ENCODE results near the gene CLDN6. TPM values are rescaled to one million over a fixed set of nuclear protein-coding genes. Genes with fewer than 3 reads are reported as not detected.

CLDN6 gene
- total RNA-seq, 1 donor from 2014 or later, result 31.1 TPM

DNA sequence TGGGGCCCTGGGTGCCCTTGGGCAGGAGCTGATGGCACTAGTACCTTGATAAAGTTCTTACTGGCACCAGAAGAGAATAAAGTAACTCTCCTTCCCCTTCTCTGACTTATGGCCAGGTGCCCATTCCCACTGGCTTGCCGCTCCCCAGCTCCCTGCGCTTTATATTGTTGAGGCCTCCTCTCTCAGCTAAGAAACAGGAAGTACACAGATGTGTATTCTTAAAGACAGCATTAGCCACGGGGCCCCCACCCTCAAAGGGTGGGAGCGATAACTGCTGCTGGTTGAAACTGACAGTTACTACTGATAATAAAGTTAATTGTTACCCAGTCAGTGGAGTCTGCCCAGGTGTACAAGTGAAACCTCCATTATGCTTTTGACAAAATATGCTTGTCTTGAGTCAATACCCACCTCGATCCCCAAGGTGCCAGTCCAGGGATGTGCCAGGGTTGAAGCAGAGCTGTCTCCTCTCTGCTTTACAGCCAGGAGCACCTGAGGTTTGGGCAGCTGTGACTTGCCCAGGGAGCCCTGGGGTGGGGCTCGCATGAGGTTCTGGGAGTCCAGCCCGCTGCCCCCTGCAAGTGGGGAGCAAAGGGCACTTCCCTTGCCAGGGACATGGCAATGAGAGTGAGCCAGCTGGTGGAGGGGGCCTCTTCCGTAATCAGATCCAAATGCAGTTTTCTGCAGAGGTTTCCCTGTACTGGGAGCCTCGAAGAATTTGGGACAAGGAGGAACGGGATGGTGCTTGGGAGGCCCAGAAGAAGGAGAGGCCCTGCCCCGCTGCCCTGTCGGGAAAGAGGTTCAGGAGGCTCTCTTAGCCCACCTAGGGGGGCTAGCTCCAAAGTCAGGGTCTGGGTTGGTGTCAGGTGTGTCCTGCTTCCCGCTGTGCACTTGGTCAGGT lies 10.7 kb downstream of the CLDN6 start:
- TF ChIP-seq, protein P1, sequence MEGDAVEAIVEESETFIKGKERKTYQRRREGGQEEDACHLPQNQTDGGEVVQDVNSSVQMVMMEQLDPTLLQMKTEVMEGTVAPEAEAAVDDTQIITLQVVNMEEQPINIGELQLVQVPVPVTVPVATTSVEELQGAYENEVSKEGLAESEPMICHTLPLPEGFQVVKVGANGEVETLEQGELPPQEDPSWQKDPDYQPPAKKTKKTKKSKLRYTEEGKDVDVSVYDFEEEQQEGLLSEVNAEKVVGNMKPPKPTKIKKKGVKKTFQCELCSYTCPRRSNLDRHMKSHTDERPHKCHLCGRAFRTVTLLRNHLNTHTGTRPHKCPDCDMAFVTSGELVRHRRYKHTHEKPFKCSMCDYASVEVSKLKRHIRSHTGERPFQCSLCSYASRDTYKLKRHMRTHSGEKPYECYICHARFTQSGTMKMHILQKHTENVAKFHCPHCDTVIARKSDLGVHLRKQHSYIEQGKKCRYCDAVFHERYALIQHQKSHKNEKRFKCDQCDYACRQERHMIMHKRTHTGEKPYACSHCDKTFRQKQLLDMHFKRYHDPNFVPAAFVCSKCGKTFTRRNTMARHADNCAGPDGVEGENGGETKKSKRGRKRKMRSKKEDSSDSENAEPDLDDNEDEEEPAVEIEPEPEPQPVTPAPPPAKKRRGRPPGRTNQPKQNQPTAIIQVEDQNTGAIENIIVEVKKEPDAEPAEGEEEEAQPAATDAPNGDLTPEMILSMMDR (IDR thresholded peaks at IDR 0.05; ENCODE audit: partially characterized antibody, unreplicated experiment), result no peak
- Mint-ChIP-seq H3K27me3 (ENCODE audit: unreplicated experiment) (peaks cover 11% of the 10 kb centered on the region), H3K4me1 (ENCODE audit: low read depth, unreplicated experiment) (peaks cover 2% of the 10 kb centered on the region), H3K36me3 (ENCODE audit: unreplicated experiment) (no peaks in the 10 kb centered on the region), H3K4me3 (ENCODE audit: unreplicated experiment) (no peak overlapping the region), H3K27ac (ENCODE audit: unreplicated experiment) (no peak overlapping the region), H3K9me3 (ENCODE audit: unreplicated experiment) (peaks cover 4% of the 10 kb centered on the region)
- no peak for DNase-seq

DNA sequence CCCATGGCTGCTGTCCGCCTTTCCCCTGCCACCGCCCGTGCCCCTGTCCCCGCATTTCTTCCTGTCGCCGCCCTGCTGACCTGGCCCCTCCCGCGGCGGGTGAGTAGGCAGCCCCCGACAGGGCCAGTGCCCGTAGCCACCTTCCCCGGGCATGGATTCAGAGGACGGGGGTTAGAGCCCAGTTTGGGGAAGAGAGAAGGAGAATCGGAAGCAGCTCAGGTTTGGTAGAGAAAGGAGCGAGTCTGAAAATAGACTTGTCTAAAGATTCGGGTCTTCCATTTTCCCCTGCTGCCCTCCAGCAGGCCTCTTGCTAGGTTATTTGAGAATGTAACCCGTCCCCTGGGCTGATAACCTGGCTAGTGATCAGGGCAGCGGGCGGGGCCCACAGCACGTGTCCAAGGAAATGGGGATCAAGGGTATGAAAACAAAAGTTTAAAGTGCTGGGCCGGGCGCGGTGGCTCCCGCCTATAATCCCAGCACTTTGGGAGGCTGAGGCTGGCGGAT lies 13.2 kb downstream of the CLDN6 start:
- H3K27me3 Mint-ChIP-seq (ENCODE audit: unreplicated experiment), result peaks cover 14% of the 10 kb centered on the region
- TF ChIP-seq, protein P1 (IDR thresholded peaks at IDR 0.05; ENCODE audit: partially characterized antibody, unreplicated experiment), result no peak
- H3K4me1 Mint-ChIP-seq (ENCODE audit: low read depth, unreplicated experiment), result peaks cover 2% of the 10 kb centered on the region
- H3K9me3 Mint-ChIP-seq (ENCODE audit: unreplicated experiment), result peaks cover 1% of the 10 kb centered on the region
- H3K4me3 Mint-ChIP-seq (ENCODE audit: unreplicated experiment), result peak overlapping the region; percentile 70
- no peak for DNase-seq
- H3K36me3 Mint-ChIP-seq (ENCODE audit: unreplicated experiment), result no peaks in the 10 kb centered on the region
- H3K27ac Mint-ChIP-seq (ENCODE audit: unreplicated experiment), result no peak overlapping the region

DNA sequence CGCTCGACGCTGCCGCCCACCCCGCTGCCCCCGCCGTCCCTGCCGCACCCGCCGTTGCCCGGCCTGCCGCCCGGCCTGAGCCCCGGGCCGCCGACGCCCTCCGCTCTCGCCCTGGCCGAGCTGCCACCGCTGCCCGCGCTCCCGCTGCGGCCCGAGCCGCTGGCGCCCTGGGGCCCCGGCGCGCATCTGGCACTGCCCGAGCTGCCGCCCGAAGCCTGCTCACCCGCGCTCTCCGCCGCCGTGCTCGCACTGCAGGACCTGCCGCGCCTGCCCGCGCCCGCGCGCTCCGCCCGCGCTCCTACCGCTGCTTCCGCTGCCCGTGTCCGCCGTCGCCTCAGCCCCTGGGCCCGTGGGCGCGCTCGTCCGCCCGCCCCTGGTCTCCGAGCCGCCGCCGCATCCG lies 13.7 kb downstream of the CLDN6 start:
- Mint-ChIP-seq H3K36me3 (ENCODE audit: unreplicated experiment) (no peaks in the 10 kb centered on the region), H3K4me3 (ENCODE audit: unreplicated experiment) (no peak overlapping the region), H3K4me1 (ENCODE audit: low read depth, unreplicated experiment) (peaks cover 2% of the 10 kb centered on the region), H3K9me3 (ENCODE audit: unreplicated experiment) (peaks cover 1% of the 10 kb centered on the region), H3K27me3 (ENCODE audit: unreplicated experiment) (peaks cover 14% of the 10 kb centered on the region), H3K27ac (ENCODE audit: unreplicated experiment) (no peak overlapping the region)
- DNase-seq, result peak; percentile 43
- TF ChIP-seq, protein P1 (IDR thresholded peaks at IDR 0.05; ENCODE audit: partially characterized antibody, unreplicated experiment), result no peak

DNA sequence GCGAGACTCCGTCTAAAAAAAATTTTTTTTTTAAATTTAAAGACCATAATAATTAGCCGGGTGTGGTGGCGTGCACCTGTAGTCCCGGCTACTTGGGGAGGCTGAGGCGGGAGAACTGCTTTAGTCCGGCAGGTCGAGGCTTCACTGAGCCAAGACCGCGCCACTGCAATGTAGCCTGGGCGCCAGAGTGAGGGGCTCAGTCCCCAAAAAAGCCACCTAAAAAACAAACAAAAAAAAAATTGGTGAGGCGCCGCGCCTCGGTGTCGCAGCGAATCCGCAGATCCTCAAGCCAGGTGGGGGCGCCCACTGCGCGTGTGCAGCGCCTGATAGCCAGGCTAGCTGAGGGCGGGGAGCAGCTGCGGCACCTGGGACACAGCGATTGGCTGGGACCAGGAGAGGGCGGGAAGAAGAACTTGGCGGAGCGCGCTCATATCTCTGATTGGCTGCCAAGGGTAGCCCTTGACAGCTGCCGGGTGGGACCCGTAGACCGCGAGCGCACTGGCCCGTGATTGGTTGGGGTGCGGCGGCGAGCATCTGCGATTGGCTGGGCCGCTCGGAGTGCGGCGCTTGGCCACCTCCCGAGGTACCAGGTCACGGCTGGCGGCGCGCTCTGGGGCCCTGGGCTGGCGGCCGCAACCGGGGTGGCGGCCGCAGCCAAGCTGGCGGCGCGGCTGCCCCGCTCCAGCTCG lies 14.3 kb downstream of the CLDN6 start:
- Mint-ChIP-seq H3K36me3 (ENCODE audit: unreplicated experiment) (no peaks in the 10 kb centered on the region), H3K4me1 (ENCODE audit: low read depth, unreplicated experiment) (peaks cover 2% of the 10 kb centered on the region), H3K4me3 (ENCODE audit: unreplicated experiment) (peak overlapping the region; percentile 70), H3K9me3 (ENCODE audit: unreplicated experiment) (peaks cover 1% of the 10 kb centered on the region), H3K27ac (ENCODE audit: unreplicated experiment) (no peak overlapping the region), H3K27me3 (ENCODE audit: unreplicated experiment) (peaks cover 11% of the 10 kb centered on the region)
- TF ChIP-seq, protein P1 (IDR thresholded peaks at IDR 0.05; ENCODE audit: partially characterized antibody, unreplicated experiment), result no peak
- DNase-seq, result peak; percentile 96

All from glutamatergic neuron (in vitro differentiated cells).